GM21717 (cell line): ENCODE measurements around the gene DUSP8.

Experiments
- ATAC-seq: cut with Tn5 transposase; IDR thresholded peaks from one replicate; pipeline ENCODE4 v1.9.1; 2021; ENCODE audit warnings: mild to moderate bottlenecking, moderate library complexity; ENCODE audit not compliant: unreplicated experiment

The DUSP8 gene

DNA sequence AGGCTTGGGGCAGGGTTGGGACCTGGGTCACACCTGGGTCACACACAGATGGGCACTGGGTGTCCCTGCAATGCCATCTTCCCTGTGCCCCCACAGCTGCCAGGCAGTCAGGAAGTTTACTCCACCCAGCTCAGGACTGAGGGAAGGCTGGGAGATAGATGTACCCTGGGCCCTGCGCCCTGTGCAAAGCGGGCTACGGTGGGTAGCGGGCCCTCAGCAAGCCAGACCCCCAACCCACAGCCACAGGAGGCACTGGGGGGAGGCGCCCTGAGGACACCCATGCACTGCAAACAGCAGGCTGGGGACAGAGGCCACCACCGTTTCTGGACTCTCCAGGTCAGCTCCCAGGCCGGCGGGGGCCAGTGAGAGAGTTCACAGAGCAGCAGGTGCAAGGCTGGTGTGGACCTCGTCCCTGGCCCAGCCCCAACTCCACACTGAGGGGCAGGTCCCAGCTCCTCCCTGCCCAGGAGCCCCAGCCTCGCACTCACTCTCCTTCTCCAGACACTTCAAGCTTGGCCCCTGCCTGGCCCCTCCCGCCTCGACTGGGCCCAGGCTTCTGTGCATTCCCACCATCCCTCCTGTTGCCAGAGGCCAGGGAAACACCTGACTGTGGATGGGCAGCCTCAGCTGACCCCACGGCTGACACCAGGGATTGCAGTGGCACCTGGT is 4.9 kb downstream of the DUSP8 start:
- no peak for ATAC-seq

DNA sequence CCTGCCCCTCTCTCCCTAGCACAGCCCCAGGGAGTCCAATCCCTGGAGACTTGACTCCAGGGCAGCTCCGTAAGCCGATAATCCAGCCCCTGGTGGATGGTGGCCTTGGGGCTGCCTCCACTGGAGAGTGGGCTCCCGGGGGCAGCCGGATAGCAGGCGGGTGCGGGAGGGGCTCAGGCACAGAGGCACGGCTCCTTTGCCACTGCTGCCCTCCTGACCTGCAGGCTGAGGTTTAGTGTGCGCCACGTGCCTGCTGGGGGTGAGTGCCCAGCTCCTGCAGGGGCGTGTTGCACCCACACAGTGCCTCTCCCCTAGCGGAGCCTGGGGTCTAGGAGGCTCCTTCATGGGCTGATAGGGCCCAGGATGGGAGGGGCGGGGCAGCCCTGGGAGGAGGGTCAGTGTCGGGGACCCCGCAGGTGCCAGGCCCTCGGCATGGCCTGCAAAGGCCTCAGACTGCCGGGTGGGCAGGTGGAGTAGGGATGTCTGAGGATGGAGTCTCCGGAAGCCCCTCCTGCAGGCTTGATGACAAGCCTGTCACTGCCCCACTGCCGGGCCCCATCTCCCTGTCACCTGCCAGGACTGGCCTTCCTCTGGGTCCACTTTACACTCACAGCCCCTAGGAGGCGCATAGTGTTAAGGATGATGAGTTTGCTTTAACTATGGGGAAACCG is 5.6 kb downstream of the DUSP8 start:
- no peak for ATAC-seq

DNA sequence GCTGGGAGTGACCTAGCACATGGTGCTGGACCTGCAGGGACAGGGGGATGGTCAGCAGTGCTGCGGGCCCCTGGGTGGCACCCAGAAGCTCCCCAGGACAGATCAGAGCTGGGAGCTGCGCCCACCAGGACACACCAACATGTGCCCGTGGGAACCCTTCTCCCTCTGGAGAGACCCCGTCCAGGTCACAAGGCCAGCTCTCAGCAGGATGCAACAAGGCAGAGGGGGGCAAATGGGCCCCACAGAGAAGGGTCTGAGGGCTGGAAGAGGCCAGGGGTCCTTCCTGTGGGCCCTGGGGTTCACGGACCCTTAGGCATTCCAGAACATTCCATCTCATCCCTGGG is 6.2 kb downstream of the DUSP8 start:
- no peak for ATAC-seq

DNA sequence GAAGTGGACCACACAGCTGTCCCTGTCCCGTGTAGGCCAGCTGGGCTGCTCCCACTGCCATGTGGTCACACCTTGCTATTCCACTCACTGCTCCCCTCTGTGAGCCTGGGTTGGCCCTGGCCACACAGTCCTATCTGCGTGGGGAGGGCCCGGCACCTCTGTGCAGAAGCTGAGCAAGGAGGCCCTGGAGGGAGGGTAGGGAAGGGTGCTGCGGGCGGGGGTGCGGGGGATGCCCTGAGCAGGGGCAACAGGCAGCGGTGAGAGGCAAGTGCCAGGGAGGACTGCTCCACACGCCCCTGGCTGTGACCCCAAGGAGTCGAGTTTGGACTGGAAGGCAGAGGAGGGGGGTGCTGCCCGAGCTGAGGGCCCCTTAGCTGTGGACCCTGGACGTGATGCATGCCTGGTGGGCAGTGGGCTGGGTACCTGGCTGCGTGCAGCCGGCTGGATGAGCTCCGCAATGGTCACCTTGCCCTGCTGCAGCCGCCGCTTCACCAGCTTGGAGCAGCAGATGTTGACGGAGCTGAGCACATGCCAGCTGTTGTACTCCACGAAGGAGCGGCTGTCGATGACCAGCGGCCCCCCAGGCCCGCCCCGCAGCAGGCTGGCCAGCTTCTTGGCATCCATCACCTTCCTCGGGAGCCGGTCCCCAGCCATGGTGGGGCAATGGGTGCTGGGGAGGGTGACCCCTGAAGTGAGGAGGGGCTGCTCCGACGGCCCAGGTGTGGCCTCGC is 6.7 kb downstream of the DUSP8 start:
- ATAC-seq, result no peak

DNA sequence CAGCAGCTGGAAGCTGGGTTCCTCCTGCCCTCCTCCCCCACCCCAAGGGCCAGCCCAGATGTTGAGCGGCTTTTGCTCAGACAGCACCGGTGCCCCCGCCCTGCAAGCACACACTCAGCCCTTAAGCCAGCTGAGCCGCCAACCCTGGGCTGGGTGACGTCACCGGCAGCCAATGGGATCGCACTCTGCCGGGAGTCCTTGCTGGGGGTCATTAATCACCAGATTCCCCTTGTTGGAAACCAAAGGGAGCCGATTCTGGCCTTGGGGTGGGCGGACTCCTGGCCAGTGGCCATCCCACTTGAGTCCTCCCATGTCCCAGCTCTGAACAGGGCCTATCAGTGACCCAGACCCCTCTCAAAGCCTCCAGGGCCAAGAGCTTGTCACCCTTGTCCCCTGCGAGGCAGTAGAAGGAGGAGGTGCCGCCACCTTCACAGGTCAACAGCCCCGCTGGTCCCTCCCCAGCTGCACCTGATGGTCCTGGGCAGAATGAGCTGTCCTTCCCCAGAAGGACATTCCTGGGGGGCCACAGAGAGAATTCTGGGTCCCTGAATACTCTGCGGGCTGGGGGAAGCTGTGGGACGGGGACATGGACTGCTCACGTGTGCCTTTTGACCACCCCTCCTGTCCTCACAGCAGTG is 7.4 kb downstream of the DUSP8 start:
- no peak for ATAC-seq

DNA sequence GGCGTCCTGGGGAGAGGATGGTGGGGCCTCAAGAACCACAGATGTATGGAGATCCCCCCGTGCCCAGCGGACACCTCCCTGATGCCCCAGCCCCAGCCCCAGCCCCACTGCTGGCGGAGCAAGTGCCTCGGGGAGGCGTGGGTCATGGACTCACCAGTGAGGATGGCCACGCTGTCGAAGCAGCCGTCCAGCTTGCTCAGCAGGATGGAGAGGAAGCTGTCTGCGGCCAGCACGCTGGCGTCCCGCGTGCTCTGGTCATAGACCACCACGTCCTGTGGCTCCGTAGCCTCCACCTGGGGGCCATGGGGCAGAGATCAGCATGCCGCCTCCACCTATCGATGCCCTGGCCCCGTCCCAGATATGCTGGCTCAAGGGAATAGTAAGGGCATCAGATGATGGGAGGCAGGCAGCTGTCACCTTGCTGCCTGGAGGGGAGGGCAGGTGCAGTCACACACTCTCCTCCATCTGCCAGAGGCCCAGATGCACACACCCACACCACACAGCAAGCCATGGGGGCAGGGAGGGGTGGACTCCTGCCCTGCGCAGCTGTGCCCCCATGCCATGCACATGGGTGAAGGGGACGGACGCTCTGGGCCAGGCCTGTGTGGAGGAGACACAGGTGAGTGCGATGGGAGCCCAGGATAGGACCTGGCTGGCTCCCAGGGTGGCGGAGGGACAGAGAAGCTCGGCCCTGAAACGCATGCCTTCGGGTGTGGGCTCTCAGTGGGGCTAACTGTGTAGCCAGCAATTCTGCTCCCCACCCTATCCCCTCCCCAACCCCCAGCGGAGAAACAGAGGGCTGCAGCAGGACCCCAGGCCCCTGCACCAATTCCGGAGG is 8.2 kb downstream of the DUSP8 start:
- no peak for ATAC-seq

DNA sequence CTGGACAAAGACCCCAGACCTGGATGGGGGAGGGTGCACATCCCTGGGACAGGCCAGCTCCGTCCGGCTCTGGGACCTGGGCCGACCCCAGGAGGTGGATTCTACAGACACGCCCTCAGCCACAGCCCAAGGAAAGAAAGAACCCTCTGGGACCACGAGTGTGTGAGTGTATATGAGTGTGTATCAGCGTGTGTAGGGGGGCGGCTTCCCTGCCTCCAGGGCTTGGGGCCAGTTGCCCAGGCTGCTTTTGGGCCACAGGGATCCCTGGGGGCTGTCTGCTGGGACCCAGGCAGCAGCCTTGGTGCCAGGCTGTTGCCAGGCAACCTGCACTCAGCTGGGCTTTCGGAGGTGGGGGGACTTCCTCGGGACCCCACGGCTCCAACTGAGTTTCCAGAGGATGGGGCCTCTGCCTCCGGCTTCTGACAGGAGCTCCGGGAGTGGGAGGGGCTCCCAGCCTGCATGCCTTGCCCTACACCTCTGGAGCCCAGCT is 8.9 kb downstream of the DUSP8 start:
- no peak for ATAC-seq

DNA sequence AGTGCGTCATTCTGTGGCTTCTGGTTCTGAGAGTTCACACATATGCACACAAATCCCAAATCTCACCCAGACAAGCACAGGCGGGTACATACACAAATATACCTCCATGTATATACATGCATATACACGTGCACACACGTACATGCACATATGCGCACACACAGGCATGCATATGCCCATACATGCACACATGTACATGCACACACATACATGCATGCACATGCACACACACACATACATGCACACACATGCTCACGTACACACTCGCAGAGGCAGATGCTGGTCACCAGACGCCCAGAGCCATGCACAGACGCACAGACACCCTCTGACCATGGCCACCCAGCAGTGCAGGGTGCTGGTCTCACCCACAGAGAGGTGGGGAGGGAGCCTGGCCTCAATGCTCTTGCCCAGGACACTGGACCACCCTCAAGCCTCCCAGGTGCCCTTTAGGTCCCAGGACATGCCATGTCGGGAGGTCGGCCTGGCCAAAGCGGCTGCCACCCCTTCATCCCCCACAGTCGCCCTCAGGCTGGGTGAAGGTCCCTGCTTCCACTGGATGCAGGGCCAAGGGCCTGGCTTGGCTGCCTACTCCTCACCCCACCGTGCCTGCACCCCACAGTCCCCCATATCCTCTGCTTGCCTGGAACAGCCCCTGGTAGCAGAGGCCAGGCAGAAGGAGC is 9.5 kb downstream of the DUSP8 start:
- ATAC-seq, result no peak

DNA sequence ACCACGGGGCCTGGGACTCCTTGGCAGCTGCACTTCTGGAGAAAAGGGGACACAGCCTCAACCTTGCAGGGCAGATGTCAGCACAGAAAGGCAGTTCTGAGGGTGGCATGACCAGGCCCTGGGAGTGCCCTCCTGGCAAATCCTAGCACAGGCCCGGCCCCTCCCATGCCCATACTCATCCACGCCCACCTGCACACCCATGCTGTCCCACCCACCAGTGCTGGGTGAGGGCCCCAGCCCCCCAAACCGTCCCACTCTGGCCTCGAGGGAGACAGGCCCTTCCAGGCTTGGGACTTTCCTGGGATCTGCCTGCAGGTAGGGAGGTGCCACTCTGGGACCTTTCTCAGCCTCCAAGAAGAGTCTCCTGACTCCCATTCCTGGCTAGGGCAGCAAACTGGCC is 10.1 kb downstream of the DUSP8 start:
- no peak for ATAC-seq

DNA sequence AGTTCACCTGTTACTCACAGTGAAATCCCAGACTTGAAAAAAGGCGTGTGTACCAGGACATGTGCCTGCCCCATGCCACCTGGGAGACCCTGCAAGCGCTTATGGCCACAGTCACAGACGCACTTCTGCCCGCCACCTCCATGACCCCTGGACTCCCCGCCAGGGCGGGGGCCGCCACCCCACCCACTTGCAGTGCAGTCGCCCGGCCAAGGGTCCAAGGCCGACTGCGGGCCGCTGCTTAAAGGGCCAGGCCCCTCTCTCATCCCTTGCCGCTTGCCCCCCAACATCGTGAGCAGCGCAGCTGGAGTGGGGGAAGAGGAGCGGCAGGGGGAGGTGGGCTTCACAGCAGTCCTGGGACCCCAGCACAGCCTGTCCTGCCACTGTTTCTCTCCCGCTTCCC is 10.8 kb downstream of the DUSP8 start:
- ATAC-seq, result no peak

DNA sequence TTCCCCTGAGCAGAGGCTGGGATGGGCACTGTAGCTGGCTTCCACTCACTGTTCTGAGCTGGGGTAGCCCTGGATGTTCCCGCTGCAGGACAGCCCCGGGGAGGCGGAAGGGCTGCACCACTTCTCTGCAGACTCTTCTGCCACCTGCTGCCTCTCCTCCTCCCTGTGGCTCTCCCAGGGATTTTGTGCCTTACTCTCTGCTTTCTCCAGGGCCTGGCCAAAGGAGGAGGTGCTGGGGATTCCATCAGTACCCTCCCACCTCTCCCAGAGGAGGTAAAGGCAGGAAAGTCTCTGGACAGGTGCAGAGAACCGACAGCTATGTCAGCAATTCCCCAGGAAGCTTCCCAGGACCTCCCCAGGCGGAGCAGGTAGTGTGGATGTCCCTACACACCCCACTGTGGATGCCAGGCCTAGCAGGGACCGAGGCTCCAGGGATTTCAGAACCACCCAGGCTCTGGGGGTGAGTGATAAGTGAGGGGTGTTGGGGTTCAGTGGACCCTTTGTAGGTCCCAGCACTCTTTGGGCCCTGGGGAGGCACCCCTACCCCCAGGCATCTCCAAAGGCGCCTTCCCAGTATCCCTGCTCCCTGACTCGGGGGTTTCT is 11.3 kb downstream of the DUSP8 start:
- no peak for ATAC-seq

DNA sequence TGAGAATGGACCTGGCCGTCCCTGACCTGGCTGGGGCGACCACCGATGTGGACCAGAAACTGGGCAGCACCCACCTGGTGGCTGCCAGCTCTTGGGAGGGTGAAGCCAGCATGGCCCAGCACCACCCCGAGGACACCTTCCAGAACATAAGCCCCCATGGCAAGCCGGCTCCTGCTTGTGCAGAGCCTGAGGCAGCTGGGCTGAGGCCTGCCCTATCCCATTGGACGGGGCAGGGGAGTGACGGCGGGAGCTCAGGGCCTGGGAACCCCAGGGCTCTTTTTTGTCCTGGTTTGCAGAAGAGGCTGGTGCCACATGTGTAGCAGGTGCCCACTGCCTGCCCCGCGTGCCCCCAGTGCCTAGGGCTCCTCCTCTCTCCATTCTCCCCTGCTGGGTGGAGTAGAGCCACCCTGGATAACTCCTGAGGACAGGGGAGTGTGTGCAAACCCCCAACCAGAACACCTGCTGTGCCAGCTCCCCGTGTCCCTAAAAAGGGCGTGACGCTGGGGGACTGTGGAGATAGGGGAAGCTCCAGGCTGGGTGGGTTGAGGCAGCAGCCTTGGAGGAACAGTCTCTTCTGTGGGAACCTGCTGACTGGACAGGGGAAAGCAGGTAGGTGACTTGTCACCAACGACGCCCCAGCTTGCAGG is 11.9 kb downstream of the DUSP8 start:
- no peak for ATAC-seq

DNA sequence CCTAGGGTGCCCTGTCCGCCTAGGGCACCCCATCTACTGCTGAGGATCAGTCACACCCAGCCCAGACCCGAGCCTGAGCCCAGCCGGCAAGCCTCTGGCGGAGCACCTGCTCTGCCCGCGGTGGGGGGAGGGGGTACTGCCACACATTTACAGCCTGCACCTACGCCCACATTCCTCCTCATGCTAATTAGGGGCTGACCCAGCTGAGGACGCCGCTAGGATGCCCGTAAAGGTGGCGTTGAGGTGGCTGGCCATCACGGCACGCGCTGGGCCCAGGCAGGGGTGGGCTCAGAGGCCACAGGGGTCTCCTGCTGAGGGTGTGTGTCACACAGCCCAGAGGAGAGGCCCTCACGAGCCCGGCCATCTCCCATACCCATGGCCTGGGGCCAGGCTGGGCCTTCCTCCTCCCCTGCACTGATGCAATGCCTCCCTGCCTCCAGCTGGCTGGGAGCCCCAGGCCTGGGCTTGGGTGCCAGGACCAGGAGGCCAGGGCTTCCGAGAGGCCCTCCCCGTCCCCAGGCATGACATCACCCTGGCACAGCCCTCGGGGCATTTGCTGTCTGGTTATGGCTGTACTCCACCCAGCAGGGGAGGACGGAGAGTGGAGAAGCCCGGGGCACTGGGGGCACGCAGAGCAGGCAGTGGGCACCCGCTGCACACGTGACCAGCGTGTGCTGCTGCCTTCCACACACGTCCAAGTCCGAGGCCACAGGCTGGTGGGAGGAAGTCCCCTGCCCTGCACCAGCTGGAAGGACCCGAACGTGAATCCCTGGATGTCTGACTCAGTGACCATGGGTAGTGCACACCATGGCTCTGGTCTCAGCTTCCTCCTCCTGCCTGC is 12.7 kb downstream of the DUSP8 start:
- no peak for ATAC-seq

DNA sequence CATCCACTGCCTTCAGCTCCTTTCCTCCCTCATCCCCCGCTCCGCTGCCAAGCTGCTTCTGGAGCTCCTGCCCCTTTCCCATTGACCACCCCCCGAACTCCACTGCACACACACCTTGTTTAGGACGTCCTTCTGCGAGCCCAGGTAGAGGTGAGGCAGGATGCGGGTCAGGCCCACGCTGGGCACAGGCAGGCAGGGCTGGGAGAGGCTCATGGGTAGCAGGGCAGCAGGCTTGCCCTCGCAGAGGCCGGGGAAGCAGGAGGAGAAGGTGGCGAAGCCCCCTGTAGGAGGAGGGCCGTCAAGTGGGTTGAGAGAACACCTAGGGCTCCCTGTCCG is 13.3 kb downstream of the DUSP8 start:
- no peak for ATAC-seq

DNA sequence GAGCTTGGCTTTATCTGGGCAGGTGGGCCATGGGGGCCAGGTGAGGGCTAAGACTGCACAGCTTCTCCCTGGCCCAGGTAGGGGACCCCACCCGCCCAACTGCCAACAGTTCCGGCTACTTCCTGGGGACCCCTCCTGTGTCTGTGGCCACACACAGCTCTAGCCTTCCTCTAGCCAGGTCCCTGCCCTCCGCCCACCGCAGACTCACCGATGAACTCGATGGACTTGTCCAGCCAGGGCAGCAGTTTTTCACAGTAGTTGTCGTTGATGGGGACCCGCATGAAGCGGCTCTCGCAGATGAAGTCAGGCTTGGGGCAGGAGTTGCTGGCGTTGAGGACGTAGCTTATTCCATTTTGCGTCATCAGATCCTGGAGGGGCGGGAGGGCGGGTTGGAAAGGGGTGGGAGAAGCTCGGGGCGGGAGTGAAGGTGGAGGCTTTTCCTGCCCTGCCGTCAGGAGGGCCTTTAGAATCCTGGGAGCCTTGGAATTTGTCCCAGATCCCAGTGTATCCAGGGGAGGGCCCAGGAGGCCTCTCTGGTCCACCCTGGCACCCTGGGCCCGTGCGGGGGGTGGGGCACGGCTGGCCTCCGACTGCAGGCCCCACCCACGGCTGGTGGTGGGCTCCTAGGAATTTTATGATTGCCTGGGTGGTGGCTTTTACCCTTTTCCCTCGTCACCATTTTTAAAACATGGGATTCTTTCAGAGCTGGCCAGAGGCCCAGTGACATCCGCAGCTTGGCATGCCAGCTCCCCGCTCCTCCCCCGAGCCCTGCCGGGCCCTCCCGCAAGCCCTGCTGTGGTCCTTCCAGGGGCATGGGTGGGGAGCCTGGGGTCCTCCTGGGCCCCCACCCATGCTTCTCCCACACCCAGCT is 13.9 kb downstream of the DUSP8 start:
- no peak for ATAC-seq

DNA sequence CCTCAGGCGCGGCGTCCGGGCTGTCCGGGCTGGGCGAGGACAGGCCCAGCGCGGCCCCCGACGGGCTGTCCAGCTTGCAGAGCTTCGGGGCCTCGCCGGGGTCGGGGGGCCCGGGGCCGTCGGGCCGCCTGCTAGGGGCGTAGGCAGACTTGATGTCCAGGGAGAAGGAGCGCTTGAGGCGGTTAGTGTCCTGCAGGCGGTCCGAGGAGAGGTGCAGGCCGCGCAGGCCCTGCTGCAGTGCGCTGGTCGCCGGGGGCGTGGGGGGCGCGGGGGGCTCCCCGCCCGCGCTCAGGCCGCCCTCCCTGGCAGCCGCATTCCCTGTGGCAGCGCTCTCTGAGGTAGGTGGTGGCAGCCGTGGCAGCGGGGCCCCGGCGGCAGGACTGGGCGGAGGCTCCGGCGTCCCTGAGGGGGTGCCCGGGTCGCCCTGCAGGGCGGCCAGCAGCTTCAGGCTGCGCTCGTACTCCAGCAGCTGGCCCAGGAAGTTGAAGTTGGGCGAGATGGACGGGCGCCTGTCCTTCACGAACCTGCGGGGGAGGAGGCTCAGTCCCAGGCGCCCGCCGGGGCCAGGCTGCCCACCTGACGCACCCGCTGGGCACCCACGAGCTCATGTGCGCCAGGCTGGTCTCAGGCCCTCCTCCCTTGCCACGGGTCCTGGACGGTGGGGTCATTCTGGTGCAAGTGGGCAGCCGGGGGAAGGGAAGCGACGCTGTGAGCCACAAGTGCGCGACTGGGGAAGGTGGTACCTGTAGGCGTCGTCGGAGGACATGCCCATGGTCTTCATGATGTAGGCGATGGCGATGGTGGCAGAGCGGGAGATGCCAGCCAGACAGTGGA is 14.8 kb downstream of the DUSP8 start:
- no peak for ATAC-seq
